ENCODE data around the gene ACTL8.

ACTL8 gene

GRCh38 chr1:17798011-17798410 is 42.9 kb downstream of the ACTL8 start:
- TF ChIP-seq EZH2phosphoT487 (IDR thresholded peaks at IDR 0.05; ENCODE audit: borderline replicate concordance, low read length) (no peak), CTCF (IDR thresholded peaks at IDR 0.05; ENCODE audit: low read depth, low read length, poor library complexity, severe bottlenecking) (no peak)
- Histone ChIP-seq H3K4me3 (ENCODE audit: low read length) (no peak overlapping the region), H4K20me1 (ENCODE audit: control insufficient read depth, insufficient read depth, low read depth, low read length) (no peaks in the 10 kb centered on the region), H3F3A (ENCODE audit: control insufficient read depth, insufficient read depth) (0 out of 2 replicates have a peak, but pooled peaks cover 5% of the 10 kb centered on the region), H3K36me3 (ENCODE audit: control insufficient read depth, low read length) (no peaks in the 10 kb centered on the region), H3K27me3 (ENCODE audit: control insufficient read depth, low read length) (peaks cover 6% of the 10 kb centered on the region; the same call in 1 of the 2 replicates), H3K4me2 (ENCODE audit: low read length) (no peak overlapping the region), H3K9me3 (ENCODE audit: control insufficient read depth, insufficient read depth, low read length) (no peaks in the 10 kb centered on the region), H3K27ac (ENCODE audit: low read depth, low read length) (no peak overlapping the region), H3K9me2 (replicated peaks; ENCODE audit: control insufficient read depth, low read length) (no peaks in the 10 kb centered on the region), H3K4me1 (ENCODE audit: control insufficient read depth, low read length) (peaks cover 29% of the 10 kb centered on the region), H3K79me2 (ENCODE audit: control insufficient read depth, low read length) (no peaks in the 10 kb centered on the region)

GRCh38 chr1:17798799-17799382 is 43.8 kb downstream of the ACTL8 start:
- H3K9me2 ChIP-seq (replicated peaks; ENCODE audit: control insufficient read depth, low read length): no peaks in the 10 kb centered on the region
- H3K27me3 ChIP-seq (ENCODE audit: control insufficient read depth, low read length): peaks cover 6% of the 10 kb centered on the region; the same call in 1 of the 2 replicates
- 0 out of 2 replicates have a peak, but pooled peaks cover 5% of the 10 kb centered on the region for H3F3A ChIP-seq (ENCODE audit: control insufficient read depth, insufficient read depth)
- H3K27ac ChIP-seq (ENCODE audit: low read depth, low read length): no peak overlapping the region
- H3K79me2 ChIP-seq (ENCODE audit: control insufficient read depth, low read length): no peaks in the 10 kb centered on the region
- TF ChIP-seq EZH2phosphoT487 (IDR thresholded peaks at IDR 0.05; ENCODE audit: borderline replicate concordance, low read length) (no peak), CTCF (IDR thresholded peaks at IDR 0.05; ENCODE audit: low read depth, low read length, poor library complexity, severe bottlenecking) (no peak)
- H3K9me3 ChIP-seq (ENCODE audit: control insufficient read depth, insufficient read depth, low read length): no peaks in the 10 kb centered on the region
- no peak overlapping the region for H3K4me3 ChIP-seq (ENCODE audit: low read length)
- peaks cover 29% of the 10 kb centered on the region for H3K4me1 ChIP-seq (ENCODE audit: control insufficient read depth, low read length)
- H3K4me2 ChIP-seq (ENCODE audit: low read length): no peak overlapping the region
- H4K20me1 ChIP-seq (ENCODE audit: control insufficient read depth, insufficient read depth, low read depth, low read length): no peaks in the 10 kb centered on the region
- no peaks in the 10 kb centered on the region for H3K36me3 ChIP-seq (ENCODE audit: control insufficient read depth, low read length)

GRCh38 chr1:17799642-17800041 is 44.5 kb downstream of the ACTL8 start:
- Histone ChIP-seq H3K27me3 (ENCODE audit: control insufficient read depth, low read length) (peaks cover 6% of the 10 kb centered on the region; the same call in 1 of the 2 replicates), H3K4me1 (ENCODE audit: control insufficient read depth, low read length) (peaks cover 21% of the 10 kb centered on the region), H3K79me2 (ENCODE audit: control insufficient read depth, low read length) (no peaks in the 10 kb centered on the region), H3K9me3 (ENCODE audit: control insufficient read depth, insufficient read depth, low read length) (no peaks in the 10 kb centered on the region), H3K36me3 (ENCODE audit: control insufficient read depth, low read length) (no peaks in the 10 kb centered on the region), H4K20me1 (ENCODE audit: control insufficient read depth, insufficient read depth, low read depth, low read length) (no peaks in the 10 kb centered on the region), H3K27ac (ENCODE audit: low read depth, low read length) (no peak overlapping the region), H3F3A (ENCODE audit: control insufficient read depth, insufficient read depth) (0 out of 2 replicates have a peak, but pooled peaks cover 5% of the 10 kb centered on the region), H3K4me3 (ENCODE audit: low read length) (no peak overlapping the region), H3K4me2 (ENCODE audit: low read length) (no peak overlapping the region), H3K9me2 (replicated peaks; ENCODE audit: control insufficient read depth, low read length) (no peaks in the 10 kb centered on the region)
- TF ChIP-seq CTCF (IDR thresholded peaks at IDR 0.05; ENCODE audit: low read depth, low read length, poor library complexity, severe bottlenecking): no peak
- TF ChIP-seq EZH2phosphoT487 (IDR thresholded peaks at IDR 0.05; ENCODE audit: borderline replicate concordance, low read length): no peak
